Mucosa of descending colon (tissue), 3 donors: ENCODE data around the gene CTSS. TPM values are rescaled to one million over a fixed set of nuclear protein-coding genes. Genes with fewer than 3 reads are reported as not detected.
A peak's percentile ranks its signal among the peaks of the same experiment; 100 is the strongest.

Experiments
- ATAC-seq: fragments of 200-7000 bp; cut with Tn5 transposase; one replicate; pipeline ENCODE4 v1.9.1; 2020; ENCODE audit warnings: mild to moderate bottlenecking, moderate library complexity
- DNase-seq, 3 donors: peaks; one replicate each; pipeline ENCODE4 v3.0.0-alpha.2; 2020
- H3K36me3 ChIP-seq: fragments of 200-600 bp; one replicate; pipeline ENCODE4 v1.8.0; 2021; ENCODE audit warnings: low read depth, mild to moderate bottlenecking
- H3K4me1 ChIP-seq: fragments of 200-600 bp; one replicate; pipeline ENCODE4 v1.8.0; 2021; ENCODE audit warnings: low read depth, mild to moderate bottlenecking
- H3K4me3 ChIP-seq: fragments of 200-600 bp; one replicate; pipeline ENCODE4 v1.8.0; 2021; ENCODE audit warnings: mild to moderate bottlenecking
- H3K9me3 ChIP-seq: fragments of 200-600 bp; one replicate; pipeline ENCODE4 v1.8.0; 2021; ENCODE audit warnings: mild to moderate bottlenecking
- CTCF ChIP-seq: fragments of 200-600 bp; IDR thresholded peaks from one replicate; pipeline ENCODE4 v1.8.0; 2022; ENCODE audit warnings: antibody characterized with exemption, mild to moderate bottlenecking
- intact Hi-C, 2 donors: fragments of 100-400 bp; cut with DNase I in 1 of 2; cut with micrococcal nuclease in 1 of 2; formaldehyde crosslinking; loops; one replicate each; pipeline versions ENCODE4 v1.11.0 to v1.11.1; 2022; cut with DNase I, micrococcal nuclease
- long read RNA-seq, 2 donors: library from polyadenylated mRNA; unstranded; transcript quantifications; one replicate each; pipeline ENCODE4 v2.0.0, GENCODE V29; 2019 to 2021
- total RNA-seq, 3 donors: library from RNA; stranded (reverse); fragmentation: NEBNext Ultra II Directional in 2 of 3; extraction: Animal tissue kit (Norgen Biotek cat#: 25700) in 2 of 3; gene quantifications; one replicate each; pipeline versions ENCODE4 v1.2.1 to v1.2.4, GENCODE V29; 2021 to 2023
- donor health status: DM: no; HTN: no; CAD: no; lungs with moderate emphysema.
- donor health status: DM: no; HTN: no; CAD: no.
- donor health status: DM: no; HTN: yes; CAD: no.

CTSS gene
- 100 to 1,000 TPM; 290 to 577 (median 544) TPM for total RNA-seq
- long read RNA-seq, donor 1, full-length matches to known transcripts, result 162 of 176 reads
- long read RNA-seq, donor 1, partial matches to known transcripts, result 6 of 176 reads
- long read RNA-seq, donor 1, other reads (novel, unspliced or antisense), result 8 of 176 reads
- long read RNA-seq, donor 2, full-length matches to known transcripts, result 285 of 312 reads
- long read RNA-seq, donor 2, partial matches to known transcripts, result 10 of 312 reads
- long read RNA-seq, donor 2, other reads (novel, unspliced or antisense), result 17 of 312 reads

- intact Hi-C loops, result no loop called here
- H3K9me3 ChIP-seq, result no peaks in the 10 kb centered on the region
- DNase-seq, result no peak
- TF ChIP-seq CTCF, result no peak
- H3K36me3 ChIP-seq, result no peaks in the 10 kb centered on the region
- peaks cover 9% of the 10 kb centered on the region for H3K4me1 ChIP-seq
- H3K4me3 ChIP-seq, result peak within 1 kb of the TSS; percentile 13
- ATAC-seq, result peak; percentile 93
These were observed at the start of gene CTSS for GRCh38 chr1:150765296-150765976. Gene CTSS (minus strand): TSS chr1:150765778. CDS start chr1:150764763, 1,015 bp downstream.

DNA sequence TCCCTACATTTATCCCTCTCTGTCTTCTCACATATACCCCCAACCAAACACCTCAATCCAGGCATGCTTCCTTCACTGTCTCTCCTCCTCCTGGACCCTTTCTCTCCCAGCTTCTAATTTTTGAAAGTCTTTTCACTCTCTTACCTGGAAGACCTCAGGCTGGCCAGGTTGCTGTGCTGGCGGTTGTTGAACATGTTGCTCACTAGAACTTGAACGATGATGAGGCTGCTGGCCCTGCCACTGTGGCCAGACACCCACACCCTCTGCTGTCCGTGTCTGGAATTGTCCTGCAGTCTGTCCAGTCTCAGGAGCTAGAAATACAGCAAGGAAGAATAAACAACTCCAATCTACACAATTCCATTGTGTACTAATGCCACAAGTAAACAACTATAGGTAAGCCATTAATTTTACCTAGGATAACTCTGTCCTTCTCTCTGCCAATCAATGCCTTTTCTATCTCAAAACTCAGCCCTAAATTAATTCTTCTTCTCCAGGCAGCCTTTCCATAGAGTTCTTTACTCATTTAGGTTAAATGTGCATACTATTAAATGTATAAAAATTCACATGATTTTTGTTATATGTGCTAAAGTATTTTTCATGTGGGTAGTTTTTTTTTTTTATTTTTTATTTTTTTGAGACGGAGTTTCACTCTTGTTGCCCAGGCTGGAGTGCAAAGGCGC lies 47.6 kb upstream of the CTSS start:
- peak; percentile 63 to 89 (median 86) for DNase-seq
- H3K4me3 ChIP-seq, result no peak overlapping the region
- H3K4me1 ChIP-seq, result peaks cover 12% of the 10 kb centered on the region
- intact Hi-C loops, result no loop called here
- H3K9me3 ChIP-seq, result no peaks in the 10 kb centered on the region
- ATAC-seq, result peak; percentile 89
- H3K36me3 ChIP-seq, result peaks cover 22% of the 10 kb centered on the region
- TF ChIP-seq CTCF, result peak; percentile 69

DNA sequence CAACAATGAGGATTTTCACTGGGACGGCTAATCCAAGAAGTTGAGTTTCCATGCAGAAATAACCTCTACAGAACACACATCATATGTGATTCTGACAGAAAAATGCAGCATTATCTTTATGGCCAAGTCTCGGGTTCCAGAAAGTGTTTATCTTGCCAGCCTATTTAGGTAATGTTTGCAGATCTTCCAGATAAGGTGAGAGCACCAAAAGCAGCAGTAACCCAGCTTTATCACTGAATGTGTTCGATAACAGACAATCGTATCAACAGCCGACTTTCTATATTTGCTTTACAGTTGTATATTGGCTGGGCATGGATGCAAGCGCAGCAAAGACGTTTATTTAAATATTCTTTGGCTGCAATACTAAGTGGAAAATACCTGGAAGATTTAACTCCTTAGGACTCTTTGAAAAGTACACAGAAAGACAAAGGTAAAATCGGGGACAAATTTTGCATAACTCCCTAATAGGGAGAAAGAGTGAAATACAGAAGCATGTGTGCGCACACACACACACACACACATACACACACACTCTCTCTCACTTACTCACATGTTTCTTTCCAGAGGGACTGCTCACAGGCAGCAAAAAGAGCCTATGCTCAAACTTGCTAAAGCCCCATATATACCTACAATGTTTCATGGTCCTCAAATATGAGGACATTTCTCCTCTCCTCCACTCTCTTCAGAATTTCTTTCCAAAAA lies 45.5 kb upstream of the CTSS start:
- peak in 1 of 3 donors; percentile 47 for DNase-seq
- TF ChIP-seq CTCF, result no peak
- H3K36me3 ChIP-seq, result peaks cover 15% of the 10 kb centered on the region
- peaks cover 12% of the 10 kb centered on the region for H3K4me1 ChIP-seq
- no peak overlapping the region for H3K4me3 ChIP-seq
- peak; percentile 86 for ATAC-seq
- no peaks in the 10 kb centered on the region for H3K9me3 ChIP-seq
- intact Hi-C loops, result no loop called here

- DNase-seq, result no peak
- no peak for TF ChIP-seq CTCF
- H3K4me1 ChIP-seq, result peaks cover 12% of the 10 kb centered on the region
- H3K9me3 ChIP-seq, result no peaks in the 10 kb centered on the region
- no peak overlapping the region for H3K4me3 ChIP-seq
- no peak for ATAC-seq
- intact Hi-C loops, result no loop called here
- H3K36me3 ChIP-seq, result peaks cover 10% of the 10 kb centered on the region
These were observed 44.1 kb upstream of the CTSS start for GRCh38 chr1:150809651-150810050.

DNA sequence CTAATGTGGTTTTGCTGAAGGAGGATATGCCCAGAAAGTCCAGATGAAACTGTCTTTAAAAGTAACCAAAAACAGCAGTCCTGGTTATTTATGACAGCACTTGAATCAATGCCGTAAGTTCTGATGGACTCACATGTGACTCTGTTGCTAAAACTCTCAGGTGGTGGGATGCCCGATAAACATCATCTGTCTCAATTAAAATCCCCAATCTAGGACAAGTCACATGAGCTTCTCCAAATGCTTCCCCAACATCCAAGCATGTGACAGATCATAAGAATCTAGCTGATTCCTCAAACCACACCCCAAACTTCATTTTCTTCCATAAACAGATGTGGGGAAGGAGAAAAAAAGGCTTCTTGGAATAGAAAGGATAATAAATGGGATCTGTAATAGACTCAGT lies 43.3 kb upstream of the CTSS start:
- no peak overlapping the region for H3K4me3 ChIP-seq
- H3K36me3 ChIP-seq, result peaks cover 8% of the 10 kb centered on the region
- H3K9me3 ChIP-seq, result no peaks in the 10 kb centered on the region
- intact Hi-C loops, result no loop called here
- H3K4me1 ChIP-seq, result peaks cover 12% of the 10 kb centered on the region
- ATAC-seq, result no peak
- no peak for TF ChIP-seq CTCF
- no peak for DNase-seq
